OCI-LY1 (cell line): Measurements from ENCODE around the gene TULP4.

Source experiments
- CTCF ChIP-seq: fragments of 200-600 bp; sonication (generic), shearing (Covaris generic); IDR thresholded peaks from 2 replicates; pipeline ENCODE4 v1.5.1; 2017; ENCODE audit warnings: mild to moderate bottlenecking, antibody characterized with exemption, low read length, moderate library complexity, mixed read lengths
- EZH2 ChIP-seq: fragments of 200-600 bp; sonication (generic), shearing (Covaris generic); IDR thresholded peaks from 2 replicates; pipeline ENCODE4 v1.8.0; 2017; ENCODE audit warnings: borderline replicate concordance, mixed run types, mild to moderate bottlenecking, antibody characterized with exemption, low read length, moderate library complexity, mixed read lengths

DNA sequence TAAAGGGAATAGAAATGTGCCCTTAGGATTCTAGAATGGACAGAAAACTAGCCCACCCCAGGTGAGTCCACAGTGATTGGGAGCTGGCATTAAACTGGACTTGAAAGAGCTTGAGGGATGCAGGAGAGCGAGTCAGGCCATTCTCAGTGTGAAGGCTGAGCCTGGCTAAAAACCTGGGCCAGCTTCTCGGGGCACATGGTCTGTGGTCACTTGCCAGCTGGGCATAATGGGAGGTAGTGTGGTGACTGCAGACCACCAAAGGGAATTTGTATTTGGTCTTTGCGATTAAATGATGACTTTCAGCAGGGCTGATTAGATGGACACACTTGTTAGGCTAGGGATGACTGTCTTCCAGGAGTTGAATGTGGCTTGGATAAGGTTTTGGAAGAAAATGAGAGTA, 71.3 kb downstream of the TULP4 start:
- no peak for TF ChIP-seq CTCF
- TF ChIP-seq EZH2, result no peak
